GM19239 (cell line): ENCODE results near the gene PPIE.
"Not testable (repeated sequence)": the region's sequence is repeated elsewhere in the genome, so short reads cannot be mapped to it uniquely, and the experiment has no call there.

Experiments used
- DNase-seq: peaks from one replicate; pipeline ENCODE4 v3.0.0; 2011; ENCODE audit warnings: low spot score; ENCODE audit not compliant: insufficient read length
- FAIRE-seq: peaks from 2 replicates; lab custom pipeline; 2011; peaks lifted over from hg19 to GRCh38; lab: Jason Lieb, UNC

PPIE gene

GRCh38 chr1:39755965-39756659 is 17.4 kb downstream of the PPIE start:
- DNase-seq, result no peak
- FAIRE-seq, result no peak

GRCh38 chr1:39757501-39757900 is 18.8 kb downstream of the PPIE start:
- FAIRE-seq, result no peak

GRCh38 chr1:39758556-39759435 is 20.1 kb downstream of the PPIE start:
- FAIRE-seq, result no peak

More at GRCh38 chr1:39757501-39757900, 18.8 kb downstream of the PPIE start:
- no peak for DNase-seq

GRCh38 chr1:39759436-39759726 is 20.7 kb downstream of the PPIE start:
- FAIRE-seq, result no peak

More at GRCh38 chr1:39758556-39759435, 20.1 kb downstream of the PPIE start:
- no peak for DNase-seq

GRCh38 chr1:39760074-39761008 is 21.7 kb downstream of the PPIE start:
- FAIRE-seq (no peak), DNase-seq (no peak)

More at GRCh38 chr1:39759436-39759726, 20.7 kb downstream of the PPIE start:
- DNase-seq, result no peak

- no peak for FAIRE-seq
- DNase-seq, result no peak
Observed at GRCh38 chr1:39761016-39761415, 22.3 kb downstream of the PPIE start.

GRCh38 chr1:39761557-39762260 is 23.0 kb downstream of the PPIE start:
- FAIRE-seq, result no peak
- no peak for DNase-seq

- FAIRE-seq, result no peak
Observed at GRCh38 chr1:39762550-39763540, 24.2 kb downstream of the PPIE start.

GRCh38 chr1:39763619-39764374 is 25.1 kb downstream of the PPIE start:
- FAIRE-seq, result not testable (repeated sequence)

More at GRCh38 chr1:39762550-39763540, 24.2 kb downstream of the PPIE start:
- no peak for DNase-seq

GRCh38 chr1:39764512-39764911 is 25.8 kb downstream of the PPIE start:
- DNase-seq, FAIRE-seq: not testable (repeated sequence)

More at GRCh38 chr1:39763619-39764374, 25.1 kb downstream of the PPIE start:
- not testable (repeated sequence) for DNase-seq

- FAIRE-seq, DNase-seq: not testable (repeated sequence)
Observed at GRCh38 chr1:39766466-39766865, 27.8 kb downstream of the PPIE start.

- FAIRE-seq, DNase-seq: not testable (repeated sequence)
Observed at GRCh38 chr1:39769502-39769901, 30.8 kb downstream of the PPIE start.

- FAIRE-seq, result peak; percentile 83
- not testable (repeated sequence) for DNase-seq
Observed at GRCh38 chr1:39770100-39771021, 31.7 kb downstream of the PPIE start.

GRCh38 chr1:39771022-39771532 is 32.4 kb downstream of the PPIE start, which contains the start of gene OXCT2:
TSS of gene OXCT2 (minus strand) at chr1:39771348. CDS start at chr1:39771255, 93 bp downstream.
- DNase-seq, FAIRE-seq: not testable (repeated sequence)

- DNase-seq, result not testable (repeated sequence)
- FAIRE-seq, result peak; percentile 86
Observed at GRCh38 chr1:39773369-39773979, 34.8 kb downstream of the PPIE start.

- not testable (repeated sequence) for DNase-seq, FAIRE-seq
Observed at GRCh38 chr1:39775141-39775540, 36.5 kb downstream of the PPIE start.
